Stomach (tissue), 9 donors: Measurements from ENCODE around the gene SLFN12L. TPM values are rescaled to one million over a fixed set of nuclear protein-coding genes. Genes with fewer than 3 reads are reported as not detected.
A peak's percentile ranks its signal among the peaks of the same experiment; 100 is the strongest.

ENCODE experiments used
- DNase-seq, 2 donors: peaks; one replicate each; pipeline versions ENCODE4 v3.0.0 to v3.0.0-alpha.2; 2013 to 2019
- H3K27ac ChIP-seq, 5 donors: fragments of 200-600 bp in 4 of 5; sonication (generic) in 4 of 5; one replicate each; pipeline ENCODE4 v1.5.1; 2013 to 2019; ENCODE audit warnings: mild to moderate bottlenecking in 1 of 5, moderate library complexity in 1 of 5
- H3K27me3 ChIP-seq, 3 donors: fragments of 200-600 bp; sonication (generic); one replicate each; pipeline ENCODE4 v1.5.1; 2017 to 2019; ENCODE audit warnings: mixed run types in 1 of 3
- H3K36me3 ChIP-seq, 4 donors: fragments of 200-600 bp; sonication (generic); 1 replicate in 3 of 4; 2 replicates in 1 of 4; pipeline ENCODE4 v1.5.1; 2016 to 2019
- H3K4me1 ChIP-seq, 4 donors: fragments of 200-600 bp; sonication (generic); one replicate each; pipeline ENCODE4 v1.5.1; 2016 to 2019
- H3K4me3 ChIP-seq, 4 donors: fragments of 200-600 bp; sonication (generic) in 3 of 4; one replicate each; pipeline ENCODE4 v1.5.1; 2016 to 2019; ENCODE audit warnings: mild to moderate bottlenecking in 1 of 4
- H3K9me3 ChIP-seq, 4 donors: fragments of 200-600 bp; sonication (generic); one replicate each; pipeline ENCODE4 v1.5.1; 2016 to 2019
- EP300 ChIP-seq: sonication (generic); formaldehyde crosslinking; IDR thresholded peaks from one replicate; pipeline ENCODE4 v1.6.1; 2017; ENCODE audit warnings: antibody characterized with exemption
- POLR2A ChIP-seq, 4 donors: fragments of 450-650 bp; IDR thresholded peaks; one replicate each; pipeline ENCODE4 v1.6.1; 2016; ENCODE audit warnings: antibody characterized with exemption in 4 of 4, control low read depth in 2 of 4, mild to moderate bottlenecking in 1 of 4, moderate library complexity in 1 of 4
- POLR2AphosphoS5 ChIP-seq, 3 donors: sonication (generic); formaldehyde crosslinking; IDR thresholded peaks; one replicate each; pipeline ENCODE4 v1.6.1; 2016; ENCODE audit warnings: antibody characterized with exemption in 3 of 3
- WGBS, 5 donors: extraction: QIAGEN DNeasy Blood & Tissue Kit in 3 of 5; methylation state at CpG; one replicate each; pipeline versions ENCODE4 v1.1.5 to v1.1.7; 2013 to 2018; 5-methylcytosine and 5-hydroxymethylcytosine counted together
- intact Hi-C: fragments of 100-400 bp; cut with DNase I; formaldehyde crosslinking; loops from one replicate; pipeline ENCODE4 v1.15.1; 2023; ENCODE audit warnings: low total_unique reads
- polyA plus RNA-seq, 3 donors: library from polyadenylated mRNA; stranded (reverse); fragments of 200-250 nt; gene quantifications; one replicate each; pipeline ENCODE4 v1.2.3, GENCODE V29; 2013
- total RNA-seq, 5 donors: library from RNA; depleted of rRNA; stranded (reverse); fragments of >200 nt; gene quantifications; one replicate each; pipeline versions ENCODE4 v1.1.0 to v1.2.3, GENCODE V29; 2014 to 2016
- TF ChIP-seq, protein P1 (sequence below), 7 experiments: fragments of 450-650 bp in 4 of 7; fragments of 200-600 bp in 3 of 7; sonication (generic) in 3 of 7; IDR thresholded peaks; one replicate each; pipeline ENCODE4 v1.5.1; 2016 to 2019; ENCODE audit warnings: antibody characterized with exemption in 7 of 7, control low read depth in 2 of 7, mild to moderate bottlenecking in 1 of 7
- donor health status: healthy with polysubstance abuse.
- donor health status: Bipolar disorder and iron deficiency.
- donor health status: healthy.

SLFN12L gene
- total and polyA plus RNA-seq, 8 donors = 0.15 to 7.0 (median 1.7) TPM; not detected in 1

DNA sequence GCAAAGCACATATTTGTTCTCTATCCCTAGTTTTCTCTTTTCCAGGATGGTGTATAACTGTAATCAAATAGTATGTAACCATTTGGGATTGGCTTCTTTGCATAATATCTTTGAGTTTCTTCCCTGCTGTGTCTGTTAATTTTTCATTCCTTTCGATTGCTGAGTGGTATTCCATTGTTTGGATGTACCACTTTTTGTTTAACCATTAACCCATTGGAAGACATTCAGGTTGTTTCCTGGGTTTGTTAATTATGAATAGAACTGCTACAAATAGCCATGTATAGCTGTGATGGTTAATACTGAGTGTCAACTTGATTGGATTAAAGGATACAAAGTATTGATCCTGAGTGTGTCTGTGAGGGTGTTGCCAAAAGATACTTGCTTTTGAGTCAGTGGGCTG lies 84.3 kb downstream of the SLFN12L start:
- 26 to 63% (median 36%) methylated on average over 1 of the region's 1 CpG for WGBS, 5 donors
- H3K4me1 ChIP-seq = peaks cover 0 to 17% (median 16%) of the 10 kb centered on the region in 4 donors
- no peak overlapping the region for H3K27ac ChIP-seq
- intact Hi-C loops = no loop called here
- no peak for TF ChIP-seq POLR2AphosphoS5 (IDR thresholded peaks at IDR 0.05)
- no peak for TF ChIP-seq EP300
- TF ChIP-seq, protein P1, sequence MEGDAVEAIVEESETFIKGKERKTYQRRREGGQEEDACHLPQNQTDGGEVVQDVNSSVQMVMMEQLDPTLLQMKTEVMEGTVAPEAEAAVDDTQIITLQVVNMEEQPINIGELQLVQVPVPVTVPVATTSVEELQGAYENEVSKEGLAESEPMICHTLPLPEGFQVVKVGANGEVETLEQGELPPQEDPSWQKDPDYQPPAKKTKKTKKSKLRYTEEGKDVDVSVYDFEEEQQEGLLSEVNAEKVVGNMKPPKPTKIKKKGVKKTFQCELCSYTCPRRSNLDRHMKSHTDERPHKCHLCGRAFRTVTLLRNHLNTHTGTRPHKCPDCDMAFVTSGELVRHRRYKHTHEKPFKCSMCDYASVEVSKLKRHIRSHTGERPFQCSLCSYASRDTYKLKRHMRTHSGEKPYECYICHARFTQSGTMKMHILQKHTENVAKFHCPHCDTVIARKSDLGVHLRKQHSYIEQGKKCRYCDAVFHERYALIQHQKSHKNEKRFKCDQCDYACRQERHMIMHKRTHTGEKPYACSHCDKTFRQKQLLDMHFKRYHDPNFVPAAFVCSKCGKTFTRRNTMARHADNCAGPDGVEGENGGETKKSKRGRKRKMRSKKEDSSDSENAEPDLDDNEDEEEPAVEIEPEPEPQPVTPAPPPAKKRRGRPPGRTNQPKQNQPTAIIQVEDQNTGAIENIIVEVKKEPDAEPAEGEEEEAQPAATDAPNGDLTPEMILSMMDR (IDR thresholded peaks at IDR 0.05) = no peak
- H3K4me3 ChIP-seq = no peak overlapping the region
- no peaks in the 10 kb centered on the region for H3K36me3 ChIP-seq
- H3K27me3 ChIP-seq = peaks cover 0 to 53% (median 0%) of the 10 kb centered on the region in 3 donors
- H3K9me3 ChIP-seq = no peaks in the 10 kb centered on the region
- no peak for DNase-seq

DNA sequence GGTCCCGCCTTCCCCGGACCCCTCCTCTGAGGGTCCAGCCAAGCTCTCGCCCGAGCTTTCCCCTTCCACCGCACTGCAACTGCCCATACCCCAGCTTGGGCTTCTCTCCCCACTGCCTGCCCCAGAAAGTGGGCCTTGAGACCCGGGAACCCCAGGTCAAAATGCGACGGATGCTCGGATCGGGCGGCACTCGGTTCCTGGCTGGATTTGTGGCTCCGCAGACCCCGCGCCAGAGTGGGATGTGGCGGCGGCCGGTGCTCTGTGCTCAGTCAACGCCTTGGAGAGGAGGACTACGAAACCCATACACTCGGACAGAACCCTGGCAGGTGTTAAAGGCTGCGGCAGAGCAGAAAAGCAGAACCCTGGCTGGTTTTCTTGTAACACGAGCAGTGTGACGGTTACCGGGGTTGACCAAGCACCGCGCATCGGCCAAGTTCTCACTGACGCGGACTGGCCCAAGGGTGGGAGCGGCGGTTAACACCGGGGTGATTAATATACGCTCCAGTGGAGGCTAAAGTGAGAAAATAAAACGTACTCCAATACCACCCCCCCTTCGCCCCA lies 88.0 kb downstream of the SLFN12L start:
- peaks cover 0 to 57% (median 0%) of the 10 kb centered on the region in 3 donors for H3K27me3 ChIP-seq
- H3K4me3 ChIP-seq = peak overlapping the region; percentile 46 to 67 (median 60)
- peak; percentile 30 to 61 for DNase-seq

DNA sequence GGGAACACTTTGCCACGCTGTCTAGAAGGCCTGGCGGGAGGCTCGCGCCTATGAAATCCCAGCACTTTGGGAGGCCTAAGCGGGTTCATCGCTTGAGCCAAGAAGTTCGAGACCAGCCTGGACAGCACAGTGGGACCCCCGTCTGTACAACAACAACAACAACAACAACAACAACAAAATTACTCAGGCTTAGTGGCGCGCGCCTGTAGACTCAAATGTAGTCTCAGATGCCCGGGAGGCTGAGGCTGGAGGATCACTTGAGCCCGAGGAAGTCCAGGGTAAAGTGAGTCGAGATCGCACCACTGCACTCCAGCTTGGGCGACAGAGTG lies 88.6 kb downstream of the SLFN12L start:
- Histone ChIP-seq H3K27me3 (peaks cover 0 to 53% (median 0%) of the 10 kb centered on the region in 3 donors), H3K4me1 (peaks cover 0 to 27% (median 19%) of the 10 kb centered on the region in 4 donors), H3K4me3 (peak overlapping the region; percentile 46 to 67 (median 60)), H3K9me3 (no peaks in the 10 kb centered on the region), H3K36me3 (peaks cover 0 to 5% (median 0%) of the 10 kb centered on the region in 4 donors), H3K27ac (peak overlapping the region in 3 of 5 donors; percentile 80 to 82 (median 80))
- intact Hi-C loops = no loop called here
- WGBS, 5 donors = 21 to 38% (median 27%) methylated on average over 15 to 16 of the region's 16 CpGs
- no peak for TF ChIP-seq POLR2AphosphoS5 (IDR thresholded peaks at IDR 0.05)
- TF ChIP-seq, protein P1 (IDR thresholded peaks at IDR 0.05) = no peak
- TF ChIP-seq POLR2A (IDR thresholded peaks at IDR 0.05) = no peak
- TF ChIP-seq EP300 = no peak
- DNase-seq = no peak

More for the DNA sequence above, 88.0 kb downstream of the SLFN12L start:
- WGBS, 5 donors = 12 to 24% (median 20%) methylated on average over 31 to 36 of the region's 36 CpGs
- Histone ChIP-seq H3K27ac (peak overlapping the region in 2 of 5 donors; percentile 47 to 82), H3K36me3 (peaks cover 0 to 4% (median 0%) of the 10 kb centered on the region in 4 donors), H3K9me3 (no peaks in the 10 kb centered on the region), H3K4me1 (peaks cover 0 to 27% (median 19%) of the 10 kb centered on the region in 4 donors)
- TF ChIP-seq, protein P1 (IDR thresholded peaks at IDR 0.05) = no peak
- no peak for TF ChIP-seq POLR2AphosphoS5 (IDR thresholded peaks at IDR 0.05)
- intact Hi-C loops = no loop called here

DNA sequence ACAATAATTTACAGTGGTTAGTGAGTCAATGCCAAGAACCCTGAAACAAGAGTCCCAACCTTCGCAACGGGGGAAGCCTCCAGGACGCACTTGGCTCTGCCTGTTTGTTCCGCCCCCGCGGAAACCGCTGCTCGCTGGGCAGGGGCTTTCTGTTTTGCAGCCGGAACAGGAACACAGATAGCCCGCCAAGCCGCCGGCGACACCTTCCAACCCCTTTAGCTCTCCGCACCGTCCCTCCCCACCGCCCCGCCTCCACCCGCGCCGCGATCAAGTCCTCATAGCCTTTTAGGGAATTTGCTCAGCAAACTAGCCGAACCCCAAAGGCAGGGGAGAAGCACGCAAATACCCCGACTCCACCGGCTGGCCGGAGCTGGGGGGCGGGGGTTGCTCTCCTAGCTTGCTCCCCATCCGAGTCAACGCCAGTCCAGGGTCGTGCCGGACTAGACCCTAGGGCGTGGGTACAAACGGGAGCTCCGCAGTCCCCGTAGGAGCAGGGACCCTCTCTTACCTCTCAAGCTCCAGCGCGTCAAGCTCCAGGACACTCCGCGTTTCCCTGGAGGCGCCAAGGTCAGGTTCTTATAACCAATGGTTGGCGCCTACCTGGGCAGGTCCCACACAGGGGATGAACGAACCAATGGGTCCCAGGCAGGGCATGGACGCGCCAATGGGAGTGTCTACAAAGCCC lies 89.1 kb downstream of the SLFN12L start, which contains the start of gene SLFN13:
TSS of gene SLFN13 (minus strand) at position 553 of the 685 bp plus-strand sequence. CDS start 3,086 bp downstream, outside the sequence.
- peaks cover 0 to 5% (median 0%) of the 10 kb centered on the region in 4 donors for H3K36me3 ChIP-seq
- peaks cover 0 to 53% (median 0%) of the 10 kb centered on the region in 3 donors for H3K27me3 ChIP-seq

More for the DNA sequence above, 89.1 kb downstream of the SLFN12L start, which contains the start of gene SLFN13:
- 0 to 3% (median 3%) methylated on average over 19 to 44 of the region's 44 CpGs for WGBS, 5 donors
- Histone ChIP-seq H3K27ac (peak within 1 kb of the TSS; percentile 32 to 82 (median 80)), H3K4me3 (peak within 1 kb of the TSS; percentile 46 to 67 (median 60)), H3K9me3 (no peaks in the 10 kb centered on the region), H3K4me1 (peaks cover 0 to 27% (median 19%) of the 10 kb centered on the region in 4 donors)
- peak; percentile 87 to 93 for DNase-seq
- intact Hi-C loops = no loop called here
- no peak for TF ChIP-seq POLR2A (IDR thresholded peaks at IDR 0.05)
- TF ChIP-seq POLR2AphosphoS5 (IDR thresholded peaks at IDR 0.05) = peak in 2 of 3 donors; percentile 24 to 38
- TF ChIP-seq, protein P1 (IDR thresholded peaks at IDR 0.05) = no peak
- TF ChIP-seq EP300 = no peak
